ENCODE measurements around the gene CSTB.

Gene CSTB

GRCh38 chr21:43812957-43813655 lies 37.0 kb upstream of the CSTB start:
- Histone ChIP-seq H3K27ac (ENCODE audit: extremely low read depth, low read depth, low read length) (no peak overlapping the region), H3K36me3 (ENCODE audit: control insufficient read depth in 2 of 2, insufficient read depth in 1 of 2, low read length in 2 of 2) (no peaks in the 10 kb centered on the region), H3K4me3 (ENCODE audit: low read depth, low read length) (no peak overlapping the region), H3K4me1 (ENCODE audit: control insufficient read depth, insufficient read depth, low read length) (no peaks in the 10 kb centered on the region), H3K9me3 (ENCODE audit: control insufficient read depth, insufficient read depth, low read depth, low read length) (no peaks in the 10 kb centered on the region)
- TF ChIP-seq KLF1 (tag by site-specific recombination; IDR thresholded peaks at IDR 0.05), result peak; percentile 37
- no peak for TF ChIP-seq WT1 (tag by site-specific recombination; IDR thresholded peaks at IDR 0.05)
- ChIA-PET CTCF (interaction anchor here (0.6 to 1.1 kb wide), 3 partner anchors 80 to 127 kb away, joined by 3 read pairs; no protein-coding TSS in a partner anchor), POLR2A (interaction anchor here (1.0 to 1.1 kb wide), 2 partner anchors 12 to 129 kb away, joined by 3 read pairs; no protein-coding TSS in a partner anchor)

- ChIA-PET CTCF (interaction anchor here (0.6 to 2.8 kb wide), 8 partner anchors 22 to 486 kb away, joined by 3 to 39 read pairs (median 4); partner anchors contain the start of gene RRP1), POLR2A (interaction anchor here (1.1 to 1.4 kb wide), 2 partner anchors 11 to 13 kb away, joined by 3 read pairs; no protein-coding TSS in a partner anchor)
- Histone ChIP-seq H3K36me3 (ENCODE audit: control insufficient read depth in 2 of 2, insufficient read depth in 1 of 2, low read length in 2 of 2) (no peaks in the 10 kb centered on the region), H3K4me3 (ENCODE audit: low read depth, low read length) (no peak overlapping the region), H3K9me3 (ENCODE audit: control insufficient read depth, insufficient read depth, low read depth, low read length) (no peaks in the 10 kb centered on the region), H3K27ac (ENCODE audit: extremely low read depth, low read depth, low read length) (no peak overlapping the region), H3K4me1 (ENCODE audit: control insufficient read depth, insufficient read depth, low read length) (no peaks in the 10 kb centered on the region)
- TF ChIP-seq ZNF670 (tag by site-specific recombination; IDR thresholded peaks at IDR 0.05; ENCODE audit: low read depth) (no peak), ZNF514 (tag by site-specific recombination; IDR thresholded peaks at IDR 0.05) (no peak), ZBTB44 (tag by site-specific recombination; IDR thresholded peaks at IDR 0.05) (peak; percentile 94), ZBTB20 (tag by site-specific recombination; IDR thresholded peaks at IDR 0.05) (peak; percentile 60; the same call in 1 of the 2 replicates), ZNF416 (tag by site-specific recombination; IDR thresholded peaks at IDR 0.05) (no peak), WT1 (tag by site-specific recombination; IDR thresholded peaks at IDR 0.05) (no peak), ZNF518A (tag by site-specific recombination; conservative IDR thresholded peaks at IDR 0.05; ENCODE audit: low read depth) (no peak), ZSCAN4 (tag by site-specific recombination; IDR thresholded peaks at IDR 0.05) (no peak), ZNF449 (tag by site-specific recombination; IDR thresholded peaks at IDR 0.05) (peak; percentile 86), EGR2 (tag by site-specific recombination; IDR thresholded peaks at IDR 0.05; ENCODE audit: low read depth) (no peak), ZFP69B (tag by site-specific recombination; IDR thresholded peaks at IDR 0.05) (0 out of 2 replicates have a peak, but pooled peaks have one; percentile 27), ZNF560 (tag by site-specific recombination; IDR thresholded peaks at IDR 0.05; ENCODE audit: borderline replicate concordance) (no peak), ZNF18 (tag by site-specific recombination; IDR thresholded peaks at IDR 0.05) (no peak), ZNF366 (tag by site-specific recombination; conservative IDR thresholded peaks at IDR 0.05) (peak; percentile 70), ZSCAN18 (tag by site-specific recombination; IDR thresholded peaks at IDR 0.05) (no peak), MZF1 (tag by site-specific recombination; IDR thresholded peaks at IDR 0.05; ENCODE audit: borderline replicate concordance) (no peak), OSR2 (tag by site-specific recombination; IDR thresholded peaks at IDR 0.05) (no peak), ZNF311 (tag by site-specific recombination; IDR thresholded peaks at IDR 0.05; ENCODE audit: borderline replicate concordance) (no peak)
Observed at GRCh38 chr21:43812139-43812821, 36.2 kb upstream of the CSTB start.
